Measurements from ENCODE around the gene TCF7.

The TCF7 gene

DNA sequence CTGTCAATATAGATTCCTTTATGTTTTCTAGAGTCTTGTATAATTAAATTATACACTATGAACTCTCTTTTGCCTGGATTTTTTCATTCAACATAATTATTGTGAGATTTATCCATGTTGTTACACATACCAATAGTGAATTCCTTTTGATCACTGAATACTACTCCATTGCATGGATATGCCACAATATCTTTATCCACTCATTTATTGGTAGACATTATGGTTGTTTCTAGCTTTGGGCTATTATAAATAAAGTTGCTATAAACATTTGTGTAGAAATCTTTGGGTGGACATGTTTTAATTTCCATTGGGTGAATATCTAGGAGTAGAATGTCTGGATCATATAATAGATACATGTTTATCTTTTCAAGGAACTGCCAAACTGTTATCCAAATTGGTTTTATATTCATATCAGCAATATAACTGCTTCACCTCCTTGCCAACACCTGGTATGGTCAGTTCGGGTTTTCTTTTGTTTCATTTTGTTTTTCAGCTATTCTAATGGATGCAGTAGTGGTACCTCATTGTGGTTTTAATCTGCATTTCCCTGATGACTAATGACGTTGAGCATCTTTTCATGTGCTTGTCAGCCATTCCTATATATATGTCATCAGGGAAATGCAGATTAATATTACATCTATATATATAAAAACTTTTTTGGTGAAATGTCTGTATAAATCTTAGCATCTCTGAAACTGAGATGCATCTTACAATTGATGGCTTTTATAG lies 32.1 kb upstream of the TCF7 start:
- Histone ChIP-seq H3K36me3 (ENCODE audit: insufficient read depth, low read depth, low read length) (no peaks in the 10 kb centered on the region), H3K4me3 (ENCODE audit: low read length) (no peak overlapping the region), H3K27me3 (ENCODE audit: insufficient read depth, low read length) (no peaks in the 10 kb centered on the region), H3K9me3 (ENCODE audit: insufficient read depth, low read depth, low read length) (no peaks in the 10 kb centered on the region), H3K4me1 (ENCODE audit: insufficient read depth, low read length) (no peaks in the 10 kb centered on the region), H3K9ac (ENCODE audit: low read depth, low read length) (no peak overlapping the region), H3K27ac (ENCODE audit: low read length) (no peak overlapping the region)

DNA sequence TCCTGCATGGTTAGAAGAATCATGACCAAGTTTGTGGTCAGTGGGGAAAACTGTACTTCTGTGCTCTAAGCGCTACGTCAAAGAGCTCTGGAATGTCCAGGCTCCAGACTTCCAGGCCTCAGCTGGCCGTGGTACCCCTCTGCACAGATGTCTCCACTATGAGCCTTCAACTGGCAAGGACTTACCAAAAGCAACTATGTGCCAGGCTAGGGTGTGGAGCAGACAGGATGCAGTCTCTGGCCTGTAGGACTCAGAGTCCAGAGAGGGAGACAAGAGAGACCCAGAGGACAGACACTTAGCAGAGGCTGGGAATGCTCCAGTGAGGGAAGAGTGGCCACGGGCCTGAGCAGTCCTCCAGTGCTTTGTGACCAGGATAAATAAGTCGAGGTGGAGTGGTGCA lies 31.0 kb upstream of the TCF7 start:
- Histone ChIP-seq H3K9ac (ENCODE audit: low read depth, low read length) (no peak overlapping the region), H3K4me1 (ENCODE audit: insufficient read depth, low read length) (no peaks in the 10 kb centered on the region), H3K4me3 (ENCODE audit: low read length) (no peak overlapping the region), H3K27ac (ENCODE audit: low read length) (no peak overlapping the region), H3K27me3 (ENCODE audit: insufficient read depth, low read length) (no peaks in the 10 kb centered on the region), H3K36me3 (ENCODE audit: insufficient read depth, low read depth, low read length) (no peaks in the 10 kb centered on the region), H3K9me3 (ENCODE audit: insufficient read depth, low read depth, low read length) (no peaks in the 10 kb centered on the region)

DNA sequence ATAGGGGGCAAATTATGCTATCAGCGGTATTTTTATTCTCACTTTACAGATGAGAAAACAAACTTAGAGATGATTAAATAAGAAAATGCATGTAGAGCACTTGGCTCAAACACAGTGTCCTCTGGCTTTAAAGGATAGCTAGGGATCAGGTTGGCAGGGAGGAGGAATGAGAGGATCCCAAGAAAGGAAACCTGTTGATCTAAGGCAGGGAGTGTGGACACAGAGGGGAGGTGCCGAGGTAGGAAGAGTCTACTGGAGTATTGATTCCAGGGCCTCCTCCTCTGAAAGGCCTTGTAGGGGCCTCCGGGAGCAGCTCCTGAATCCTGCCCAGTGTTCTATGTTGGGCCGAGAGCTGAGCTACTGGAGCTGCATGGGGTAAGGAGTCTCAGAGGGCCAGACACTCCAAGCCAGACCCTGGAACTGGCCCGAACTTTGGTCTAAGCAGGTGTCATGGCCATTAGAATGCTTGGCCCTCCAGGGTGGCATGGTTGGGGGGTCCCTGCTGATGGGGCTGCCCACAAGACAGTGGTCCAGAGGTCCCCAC lies 30.4 kb upstream of the TCF7 start:
- Histone ChIP-seq H3K9me3 (ENCODE audit: insufficient read depth, low read depth, low read length) (no peaks in the 10 kb centered on the region), H3K4me3 (ENCODE audit: low read length) (no peak overlapping the region)

DNA sequence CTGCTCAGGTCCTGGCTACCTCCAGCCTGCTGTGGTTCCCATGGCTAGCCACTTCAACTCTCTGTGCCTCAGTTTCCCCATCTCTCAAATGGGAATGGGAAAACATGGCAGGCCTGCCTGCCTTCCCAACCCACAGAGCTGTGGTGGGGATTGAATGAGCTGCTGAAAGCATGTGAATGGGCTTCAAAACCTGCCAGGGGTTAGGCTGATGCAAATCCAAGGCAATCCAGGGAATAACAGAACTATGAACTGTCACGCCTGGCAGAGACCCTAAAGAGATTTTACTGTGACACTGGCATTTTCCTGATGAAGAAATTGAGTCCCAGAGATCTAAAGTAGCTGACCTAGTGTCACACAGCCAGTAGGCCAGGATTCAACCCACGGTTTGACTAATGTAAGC lies 29.9 kb upstream of the TCF7 start:
- Histone ChIP-seq H3K4me3 (ENCODE audit: low read length) (no peak overlapping the region), H3K36me3 (ENCODE audit: insufficient read depth, low read depth, low read length) (no peaks in the 10 kb centered on the region), H3K4me1 (ENCODE audit: insufficient read depth, low read length) (no peaks in the 10 kb centered on the region), H3K27me3 (ENCODE audit: insufficient read depth, low read length) (no peaks in the 10 kb centered on the region), H3K9me3 (ENCODE audit: insufficient read depth, low read depth, low read length) (no peaks in the 10 kb centered on the region), H3K9ac (ENCODE audit: low read depth, low read length) (no peak overlapping the region), H3K27ac (ENCODE audit: low read length) (no peak overlapping the region)

More for the DNA sequence above, 30.4 kb upstream of the TCF7 start:
- H3K27ac ChIP-seq (ENCODE audit: low read length): no peak overlapping the region
- H3K27me3 ChIP-seq (ENCODE audit: insufficient read depth, low read length): no peaks in the 10 kb centered on the region
- no peak overlapping the region for H3K9ac ChIP-seq (ENCODE audit: low read depth, low read length)
- H3K36me3 ChIP-seq (ENCODE audit: insufficient read depth, low read depth, low read length): no peaks in the 10 kb centered on the region
- H3K4me1 ChIP-seq (ENCODE audit: insufficient read depth, low read length): no peaks in the 10 kb centered on the region

DNA sequence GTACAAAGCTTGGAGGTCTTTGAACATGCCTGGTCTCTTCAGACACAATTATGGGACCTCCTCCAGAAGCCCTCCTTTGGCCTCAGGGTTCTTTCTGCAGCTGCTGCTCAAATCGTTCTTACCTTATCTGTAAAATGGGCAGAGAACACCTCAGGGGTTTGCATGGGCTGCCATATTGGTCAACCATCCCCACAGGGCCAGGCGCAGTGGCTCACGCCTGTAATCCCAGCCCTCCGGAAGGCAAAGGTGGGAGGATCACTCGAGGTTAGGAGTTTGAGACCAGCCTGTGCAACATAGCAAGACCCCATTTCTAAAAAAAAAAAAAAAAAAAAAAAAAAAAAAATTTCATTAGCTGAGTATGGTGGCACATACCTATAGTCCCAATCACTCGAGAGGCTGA lies 29.1 kb upstream of the TCF7 start:
- no peak overlapping the region for H3K9ac ChIP-seq (ENCODE audit: low read depth, low read length)
- H3K9me3 ChIP-seq (ENCODE audit: insufficient read depth, low read depth, low read length): no peaks in the 10 kb centered on the region
- H3K36me3 ChIP-seq (ENCODE audit: insufficient read depth, low read depth, low read length): no peaks in the 10 kb centered on the region
- H3K4me3 ChIP-seq (ENCODE audit: low read length): no peak overlapping the region
- no peaks in the 10 kb centered on the region for H3K27me3 ChIP-seq (ENCODE audit: insufficient read depth, low read length)
- H3K27ac ChIP-seq (ENCODE audit: low read length): no peak overlapping the region
- no peaks in the 10 kb centered on the region for H3K4me1 ChIP-seq (ENCODE audit: insufficient read depth, low read length)

DNA sequence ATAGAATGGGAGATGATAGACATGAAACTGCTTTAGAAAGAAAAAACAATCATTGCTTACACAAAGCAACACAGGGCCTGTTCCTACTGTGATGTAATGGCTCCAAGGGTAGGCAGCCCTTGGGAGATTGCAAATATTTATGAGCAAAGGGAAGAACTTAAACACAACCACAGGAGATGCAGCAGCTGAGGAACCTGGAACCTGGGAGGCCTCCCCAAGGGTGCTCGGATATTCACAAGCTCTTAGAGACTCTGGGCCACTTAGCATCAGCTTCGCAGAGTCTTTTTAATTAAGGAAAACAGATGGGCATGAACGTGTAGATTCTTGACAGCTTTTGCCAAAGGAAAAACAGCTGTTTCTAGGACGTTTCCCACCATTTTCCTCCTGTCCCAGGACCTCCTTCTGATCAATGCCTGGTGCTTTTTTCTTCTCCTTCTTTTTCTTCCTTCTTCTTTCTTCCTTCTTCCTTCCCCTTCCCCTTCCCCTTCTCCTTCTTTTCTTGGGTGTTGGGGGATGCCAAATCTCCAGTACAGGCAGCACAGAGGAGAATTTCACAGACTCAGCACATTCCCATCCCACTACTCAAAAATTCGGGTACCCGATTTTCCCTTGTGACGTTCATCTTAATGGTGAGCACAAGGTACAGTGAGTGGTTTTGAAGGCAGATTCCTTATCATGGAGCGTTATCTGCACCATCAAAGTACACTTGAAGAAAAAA lies 28.1 kb upstream of the TCF7 start:
- H3K27ac ChIP-seq (ENCODE audit: low read length): no peak overlapping the region
- H3K4me3 ChIP-seq (ENCODE audit: low read length): no peak overlapping the region
- no peaks in the 10 kb centered on the region for H3K4me1 ChIP-seq (ENCODE audit: insufficient read depth, low read length)
- H3K9ac ChIP-seq (ENCODE audit: low read depth, low read length): no peak overlapping the region
- H3K9me3 ChIP-seq (ENCODE audit: insufficient read depth, low read depth, low read length): no peaks in the 10 kb centered on the region
- no peaks in the 10 kb centered on the region for H3K27me3 ChIP-seq (ENCODE audit: insufficient read depth, low read length)
- no peaks in the 10 kb centered on the region for H3K36me3 ChIP-seq (ENCODE audit: insufficient read depth, low read depth, low read length)

DNA sequence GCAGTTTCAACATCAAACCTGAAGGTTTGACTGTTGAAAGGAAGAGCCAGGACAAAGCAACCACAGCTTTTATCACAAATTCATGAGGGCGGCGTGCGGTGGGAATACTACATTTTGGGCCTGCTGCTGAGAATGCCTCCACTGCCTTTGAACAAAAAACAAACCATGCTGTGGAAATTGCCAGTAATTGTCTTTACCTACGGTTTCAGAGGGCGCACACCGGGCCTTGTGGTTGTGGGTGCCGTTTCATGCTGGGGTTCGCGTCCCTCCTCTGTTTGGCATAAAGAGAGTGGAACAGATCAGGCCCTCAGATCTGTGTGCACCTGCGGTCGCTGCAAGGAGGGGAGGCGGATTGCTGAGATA lies 27.6 kb upstream of the TCF7 start:
- Histone ChIP-seq H3K4me3 (ENCODE audit: low read length) (no peak overlapping the region), H3K4me1 (ENCODE audit: insufficient read depth, low read length) (no peaks in the 10 kb centered on the region), H3K9ac (ENCODE audit: low read depth, low read length) (no peak overlapping the region), H3K36me3 (ENCODE audit: insufficient read depth, low read depth, low read length) (no peaks in the 10 kb centered on the region), H3K27me3 (ENCODE audit: insufficient read depth, low read length) (no peaks in the 10 kb centered on the region), H3K9me3 (ENCODE audit: insufficient read depth, low read depth, low read length) (no peaks in the 10 kb centered on the region), H3K27ac (ENCODE audit: low read length) (no peak overlapping the region)

DNA sequence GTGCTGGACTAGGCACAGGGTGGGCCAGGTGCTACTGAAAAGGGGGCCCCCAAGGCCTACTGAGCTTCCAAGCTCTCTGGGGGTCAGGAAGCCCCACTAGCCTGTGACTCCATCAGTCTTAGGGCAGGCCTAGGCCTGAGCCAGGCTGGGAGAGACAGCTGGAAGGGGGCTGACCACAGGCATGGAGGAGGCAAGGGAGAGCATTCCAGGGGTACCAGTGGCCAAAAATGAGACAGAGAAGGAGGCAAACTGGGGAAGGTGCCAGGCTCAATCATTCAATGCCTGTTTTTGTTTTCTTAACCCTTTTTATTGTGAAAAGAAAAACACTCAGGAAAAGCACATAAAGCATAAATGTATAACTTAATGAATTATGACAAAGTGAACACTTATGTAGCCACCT lies 26.2 kb upstream of the TCF7 start:
- no peaks in the 10 kb centered on the region for H3K9me3 ChIP-seq (ENCODE audit: insufficient read depth, low read depth, low read length)
- H3K36me3 ChIP-seq (ENCODE audit: insufficient read depth, low read depth, low read length): no peaks in the 10 kb centered on the region
- no peak overlapping the region for H3K27ac ChIP-seq (ENCODE audit: low read length)
- H3K9ac ChIP-seq (ENCODE audit: low read depth, low read length): no peak overlapping the region
- H3K4me1 ChIP-seq (ENCODE audit: insufficient read depth, low read length): no peaks in the 10 kb centered on the region
- H3K4me3 ChIP-seq (ENCODE audit: low read length): no peak overlapping the region
- no peaks in the 10 kb centered on the region for H3K27me3 ChIP-seq (ENCODE audit: insufficient read depth, low read length)

DNA sequence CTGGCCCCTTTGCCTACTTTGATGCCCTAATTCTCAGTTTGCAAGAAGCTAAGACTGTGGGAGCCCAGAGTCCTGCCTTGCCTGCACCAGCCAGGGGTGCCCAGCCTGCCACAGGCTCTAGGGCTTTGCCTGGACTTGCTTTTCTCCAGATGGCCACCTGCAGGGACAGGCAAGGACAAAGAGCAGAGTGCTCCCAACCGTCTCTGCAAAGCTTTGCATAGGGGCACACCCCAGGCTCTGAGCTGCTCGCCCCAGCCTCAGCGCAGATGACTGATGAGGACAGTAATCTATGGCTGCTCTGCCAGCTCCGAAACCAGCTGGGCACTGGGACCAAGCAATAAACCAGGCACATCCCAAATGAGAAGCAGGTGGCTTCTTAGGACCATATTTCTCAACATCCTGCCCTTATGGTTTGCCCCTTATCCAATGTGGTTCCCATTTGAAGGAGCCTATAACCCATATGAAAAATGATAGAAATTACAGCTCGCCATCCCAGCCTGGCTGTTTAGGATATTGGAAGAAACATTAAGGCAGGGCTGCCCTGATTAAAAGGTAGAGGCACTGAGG lies 25.4 kb upstream of the TCF7 start:
- no peak overlapping the region for H3K27ac ChIP-seq (ENCODE audit: low read length)
- no peak overlapping the region for H3K4me3 ChIP-seq (ENCODE audit: low read length)
- no peaks in the 10 kb centered on the region for H3K4me1 ChIP-seq (ENCODE audit: insufficient read depth, low read length)
- no peaks in the 10 kb centered on the region for H3K36me3 ChIP-seq (ENCODE audit: insufficient read depth, low read depth, low read length)
- H3K27me3 ChIP-seq (ENCODE audit: insufficient read depth, low read length): no peaks in the 10 kb centered on the region
- H3K9ac ChIP-seq (ENCODE audit: low read depth, low read length): no peak overlapping the region
- no peaks in the 10 kb centered on the region for H3K9me3 ChIP-seq (ENCODE audit: insufficient read depth, low read depth, low read length)

DNA sequence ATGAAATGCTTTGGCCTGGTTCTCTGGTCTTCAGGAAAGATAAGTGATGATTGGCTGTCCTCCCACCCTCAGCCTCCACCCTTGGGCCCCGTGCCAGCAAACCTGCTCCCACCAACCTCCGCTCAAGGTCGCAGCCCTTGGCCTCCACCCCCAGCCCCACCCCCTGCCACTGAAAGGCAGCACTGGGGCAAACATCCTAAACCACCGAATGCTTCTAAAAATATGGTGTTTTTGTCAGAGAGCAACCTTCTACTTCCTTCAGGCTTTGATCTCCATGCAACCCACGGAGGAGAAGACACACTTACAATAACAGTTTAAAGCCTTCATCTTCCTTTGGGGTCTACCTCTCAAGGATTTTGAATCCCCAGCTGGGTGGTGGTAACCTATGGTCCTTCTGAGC lies 24.0 kb upstream of the TCF7 start:
- Histone ChIP-seq H3K27me3 (ENCODE audit: insufficient read depth, low read length) (no peaks in the 10 kb centered on the region), H3K27ac (ENCODE audit: low read length) (no peak overlapping the region), H3K4me1 (ENCODE audit: insufficient read depth, low read length) (no peaks in the 10 kb centered on the region), H3K9me3 (ENCODE audit: insufficient read depth, low read depth, low read length) (no peaks in the 10 kb centered on the region), H3K36me3 (ENCODE audit: insufficient read depth, low read depth, low read length) (no peaks in the 10 kb centered on the region), H3K4me3 (ENCODE audit: low read length) (no peak overlapping the region), H3K9ac (ENCODE audit: low read depth, low read length) (no peak overlapping the region)

DNA sequence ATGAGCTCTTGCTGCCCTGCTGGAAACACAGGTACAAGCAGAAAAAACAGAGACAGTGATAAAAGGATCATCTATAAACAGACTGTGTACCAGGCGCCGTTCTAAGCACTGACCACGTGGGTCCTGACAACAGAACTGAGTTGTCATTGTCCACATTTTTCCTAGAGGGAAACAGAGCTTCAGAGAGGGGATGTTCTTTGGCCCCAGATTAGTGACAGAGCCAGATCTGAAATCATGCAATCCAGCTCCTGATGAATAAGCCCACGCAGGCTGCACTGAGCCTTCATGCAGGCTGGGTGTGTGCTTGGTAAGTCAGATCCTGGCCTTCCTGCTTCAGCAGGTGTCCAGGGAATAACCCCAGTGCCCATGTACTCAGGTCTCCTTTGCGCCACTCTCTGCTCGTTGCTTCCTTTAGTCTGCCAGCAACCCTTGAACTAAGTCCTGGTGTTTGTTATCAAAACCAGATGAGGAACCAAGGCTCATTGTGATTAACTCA lies 22.8 kb upstream of the TCF7 start:
- Histone ChIP-seq H3K9ac (ENCODE audit: low read depth, low read length) (no peak overlapping the region), H3K9me3 (ENCODE audit: insufficient read depth, low read depth, low read length) (no peaks in the 10 kb centered on the region), H3K27ac (ENCODE audit: low read length) (no peak overlapping the region), H3K4me1 (ENCODE audit: insufficient read depth, low read length) (no peaks in the 10 kb centered on the region), H3K36me3 (ENCODE audit: insufficient read depth, low read depth, low read length) (no peaks in the 10 kb centered on the region), H3K4me3 (ENCODE audit: low read length) (no peak overlapping the region), H3K27me3 (ENCODE audit: insufficient read depth, low read length) (0 out of 2 replicates have a peak, but pooled peaks cover under 1% of the 10 kb centered on the region)

DNA sequence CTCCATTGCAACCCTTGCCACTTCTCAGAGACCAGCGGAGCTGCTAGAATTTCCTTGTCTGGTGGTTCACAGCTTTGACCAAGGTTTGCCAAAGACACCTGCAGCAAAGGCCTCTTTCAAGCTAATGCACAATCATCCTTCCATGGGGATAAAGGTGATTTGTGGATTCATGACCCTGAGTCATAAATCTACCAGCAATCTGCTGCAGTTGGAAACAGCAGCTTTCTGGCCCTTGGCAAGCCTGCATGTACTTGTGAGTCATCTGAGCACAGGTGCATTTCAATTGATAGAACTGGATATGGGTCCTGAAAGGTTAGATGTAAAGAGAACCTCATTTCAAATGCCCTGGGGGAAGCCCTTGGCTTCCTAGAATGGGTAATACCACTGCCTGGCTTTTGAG lies 21.6 kb upstream of the TCF7 start:
- no peak overlapping the region for H3K4me3 ChIP-seq (ENCODE audit: low read length)
- no peaks in the 10 kb centered on the region for H3K4me1 ChIP-seq (ENCODE audit: insufficient read depth, low read length)
- no peak overlapping the region for H3K9ac ChIP-seq (ENCODE audit: low read depth, low read length)
- H3K27me3 ChIP-seq (ENCODE audit: insufficient read depth, low read length): peaks cover 13% of the 10 kb centered on the region; the same call in 1 of the 2 replicates
- H3K36me3 ChIP-seq (ENCODE audit: insufficient read depth, low read depth, low read length): no peaks in the 10 kb centered on the region
- H3K27ac ChIP-seq (ENCODE audit: low read length): no peak overlapping the region
- H3K9me3 ChIP-seq (ENCODE audit: insufficient read depth, low read depth, low read length): no peaks in the 10 kb centered on the region

Data from iPS-20b (cell line).